ENCODE results near the gene PPP1R1B. TPM values are rescaled to one million over a fixed set of nuclear protein-coding genes. Genes with fewer than 3 reads are reported as not detected.

PPP1R1B gene
- total RNA-seq, 1 donor: not detected

DNA sequence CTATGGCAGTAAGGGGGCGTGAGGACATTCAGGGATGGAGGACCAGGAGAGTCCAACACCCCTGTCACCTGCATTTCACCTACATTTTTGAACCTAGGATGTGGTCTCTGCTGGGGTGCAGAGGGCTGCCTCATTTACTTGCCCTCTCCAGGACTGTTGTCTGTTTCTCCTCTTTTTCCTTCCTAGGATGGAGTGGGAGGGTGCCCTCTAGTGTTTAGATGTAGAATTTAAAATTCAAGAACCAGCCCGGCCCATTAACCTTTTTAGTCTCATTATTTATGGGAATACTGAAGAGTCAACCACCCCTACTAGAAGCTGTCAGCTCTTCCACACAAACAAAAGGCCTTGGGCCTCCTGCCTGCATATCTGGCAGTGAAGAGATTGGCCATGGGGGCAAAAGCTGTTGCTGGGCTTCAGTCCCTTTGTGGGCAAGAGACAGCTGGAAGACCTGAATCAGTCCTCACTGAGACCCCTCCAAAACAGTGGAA lies 7.7 kb downstream of the PPP1R1B start:
- peak; percentile 48 for DNase-seq (ENCODE audit: low read depth)
- TF ChIP-seq, protein P1, sequence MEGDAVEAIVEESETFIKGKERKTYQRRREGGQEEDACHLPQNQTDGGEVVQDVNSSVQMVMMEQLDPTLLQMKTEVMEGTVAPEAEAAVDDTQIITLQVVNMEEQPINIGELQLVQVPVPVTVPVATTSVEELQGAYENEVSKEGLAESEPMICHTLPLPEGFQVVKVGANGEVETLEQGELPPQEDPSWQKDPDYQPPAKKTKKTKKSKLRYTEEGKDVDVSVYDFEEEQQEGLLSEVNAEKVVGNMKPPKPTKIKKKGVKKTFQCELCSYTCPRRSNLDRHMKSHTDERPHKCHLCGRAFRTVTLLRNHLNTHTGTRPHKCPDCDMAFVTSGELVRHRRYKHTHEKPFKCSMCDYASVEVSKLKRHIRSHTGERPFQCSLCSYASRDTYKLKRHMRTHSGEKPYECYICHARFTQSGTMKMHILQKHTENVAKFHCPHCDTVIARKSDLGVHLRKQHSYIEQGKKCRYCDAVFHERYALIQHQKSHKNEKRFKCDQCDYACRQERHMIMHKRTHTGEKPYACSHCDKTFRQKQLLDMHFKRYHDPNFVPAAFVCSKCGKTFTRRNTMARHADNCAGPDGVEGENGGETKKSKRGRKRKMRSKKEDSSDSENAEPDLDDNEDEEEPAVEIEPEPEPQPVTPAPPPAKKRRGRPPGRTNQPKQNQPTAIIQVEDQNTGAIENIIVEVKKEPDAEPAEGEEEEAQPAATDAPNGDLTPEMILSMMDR (IDR thresholded peaks at IDR 0.05; ENCODE audit: insufficient read depth, low read depth, low read length): peak; percentile 73
- no peak overlapping the region for H3K4me3 ChIP-seq (ENCODE audit: low read depth, low read length)

- TF ChIP-seq, protein P1 (IDR thresholded peaks at IDR 0.05; ENCODE audit: insufficient read depth, low read depth, low read length): no peak
- no peak for DNase-seq (ENCODE audit: low read depth)
- no peak overlapping the region for H3K4me3 ChIP-seq (ENCODE audit: low read depth, low read length)
Observed at GRCh38 chr17:39635614-39636176, 8.9 kb downstream of the PPP1R1B start.

GRCh38 chr17:39636587-39636926 lies 9.8 kb downstream of the PPP1R1B start:
- TF ChIP-seq, protein P1 (IDR thresholded peaks at IDR 0.05; ENCODE audit: insufficient read depth, low read depth, low read length): no peak
- no peak for DNase-seq (ENCODE audit: low read depth)

GRCh38 chr17:39636927-39637736 lies 10.4 kb downstream of the PPP1R1B start, which contains the start of gene STARD3:
STARD3 (plus strand) TSS chr17:39637144; CDS start chr17:39653532, 16,388 bp downstream.
- TF ChIP-seq, protein P1 (IDR thresholded peaks at IDR 0.05; ENCODE audit: insufficient read depth, low read depth, low read length): no peak
- H3K4me3 ChIP-seq (ENCODE audit: low read depth, low read length): peak within 1 kb of the TSS; percentile 97
- DNase-seq (ENCODE audit: low read depth): peak; percentile 89

More at GRCh38 chr17:39636587-39636926, 9.8 kb downstream of the PPP1R1B start:
- peak overlapping the region; percentile 97 for H3K4me3 ChIP-seq (ENCODE audit: low read depth, low read length)

GRCh38 chr17:39638317-39638716 lies 11.6 kb downstream of the PPP1R1B start:
- no peak for DNase-seq (ENCODE audit: low read depth)
- H3K4me3 ChIP-seq (ENCODE audit: low read depth, low read length): peak overlapping the region; percentile 97
- TF ChIP-seq, protein P1 (IDR thresholded peaks at IDR 0.05; ENCODE audit: insufficient read depth, low read depth, low read length): no peak

DNA sequence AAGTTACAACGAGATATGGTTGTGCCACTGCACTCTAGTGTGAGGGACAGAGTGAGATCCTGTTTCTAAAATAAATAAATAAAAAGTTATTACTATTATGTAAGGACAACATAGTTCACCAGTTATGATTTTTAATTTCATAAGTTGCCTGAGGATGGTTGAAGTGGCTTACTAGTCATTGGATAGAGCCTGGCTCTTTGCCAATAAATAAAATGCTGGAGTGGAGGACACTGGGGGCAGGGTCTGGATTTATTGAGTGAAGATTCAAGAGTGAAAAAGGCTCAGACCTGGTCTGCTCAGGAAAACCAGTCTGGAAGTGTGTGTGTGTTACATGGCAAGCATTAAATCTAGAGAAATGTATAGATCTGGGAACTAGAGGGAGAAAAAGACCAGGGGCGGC lies 12.3 kb downstream of the PPP1R1B start:
- TF ChIP-seq, protein P1 (IDR thresholded peaks at IDR 0.05; ENCODE audit: insufficient read depth, low read depth, low read length): no peak
- H3K4me3 ChIP-seq (ENCODE audit: low read depth, low read length): no peak overlapping the region

More for the DNA sequence above, 12.3 kb downstream of the PPP1R1B start:
- DNase-seq (ENCODE audit: low read depth): no peak

All from fibroblast of villous mesenchyme (primary cell).